ENCODE data around the gene PCBP2. TPM values are rescaled to one million over a fixed set of nuclear protein-coding genes. Genes with fewer than 3 reads are reported as not detected.

PCBP2 gene
- total and polyA plus RNA-seq, 10 of the 15 experiments (the other 5 are each of a cell fraction or from before 2014, with no cell fraction given), result 109 to 803 (median 327) TPM

DNA sequence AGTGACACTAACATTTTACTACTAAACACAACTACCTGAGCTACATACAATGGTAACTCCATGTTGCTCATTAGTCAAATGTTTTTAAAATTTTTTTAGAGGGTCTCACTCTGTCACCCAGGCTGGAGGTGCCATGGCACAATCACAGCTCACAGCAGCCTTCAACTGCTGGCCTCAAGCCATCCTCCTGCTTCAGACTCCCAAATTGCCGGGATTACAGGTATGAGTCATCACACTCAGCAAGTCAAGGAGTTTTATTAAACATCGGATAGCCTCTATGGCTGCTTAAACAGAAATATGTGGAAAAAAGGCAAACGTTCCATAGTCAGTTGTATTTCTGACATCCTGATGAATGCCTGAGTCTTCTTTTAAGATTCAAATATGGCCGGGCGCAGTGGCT is 66.5 kb downstream of the PCBP2 start (continued):
- TF ChIP-seq KLF5 (IDR thresholded peaks at IDR 0.05; ENCODE audit: partially characterized antibody), result no peak
- TF ChIP-seq CHD2 (IDR thresholded peaks at IDR 0.05; ENCODE audit: borderline replicate concordance, low read depth, low read length), result no peak
- no peak for TF ChIP-seq GATAD2B (conservative IDR thresholded peaks at IDR 0.05; ENCODE audit: low read depth)
- no peak for TF ChIP-seq POLR2AphosphoS2 (IDR thresholded peaks at IDR 0.05; ENCODE audit: low read depth, low read length)
- TF ChIP-seq ZNF217 (IDR thresholded peaks at IDR 0.05), result no peak
- TF ChIP-seq NR2C1 (IDR thresholded peaks at IDR 0.05), result no peak
- no peak for TF ChIP-seq RELA (IDR thresholded peaks at IDR 0.05; ENCODE audit: borderline replicate concordance, partially characterized antibody)
- TF ChIP-seq, protein P1, sequence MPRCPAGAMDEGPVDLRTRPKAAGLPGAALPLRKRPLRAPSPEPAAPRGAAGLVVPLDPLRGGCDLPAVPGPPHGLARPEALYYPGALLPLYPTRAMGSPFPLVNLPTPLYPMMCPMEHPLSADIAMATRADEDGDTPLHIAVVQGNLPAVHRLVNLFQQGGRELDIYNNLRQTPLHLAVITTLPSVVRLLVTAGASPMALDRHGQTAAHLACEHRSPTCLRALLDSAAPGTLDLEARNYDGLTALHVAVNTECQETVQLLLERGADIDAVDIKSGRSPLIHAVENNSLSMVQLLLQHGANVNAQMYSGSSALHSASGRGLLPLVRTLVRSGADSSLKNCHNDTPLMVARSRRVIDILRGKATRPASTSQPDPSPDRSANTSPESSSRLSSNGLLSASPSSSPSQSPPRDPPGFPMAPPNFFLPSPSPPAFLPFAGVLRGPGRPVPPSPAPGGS (IDR thresholded peaks at IDR 0.05; ENCODE audit: borderline replicate concordance, insufficient read depth, low read depth, low read length, poor library complexity, severe bottlenecking), result no peak
- no peak for TF ChIP-seq SREBF2 (IDR thresholded peaks at IDR 0.05; ENCODE audit: low read length)

DNA sequence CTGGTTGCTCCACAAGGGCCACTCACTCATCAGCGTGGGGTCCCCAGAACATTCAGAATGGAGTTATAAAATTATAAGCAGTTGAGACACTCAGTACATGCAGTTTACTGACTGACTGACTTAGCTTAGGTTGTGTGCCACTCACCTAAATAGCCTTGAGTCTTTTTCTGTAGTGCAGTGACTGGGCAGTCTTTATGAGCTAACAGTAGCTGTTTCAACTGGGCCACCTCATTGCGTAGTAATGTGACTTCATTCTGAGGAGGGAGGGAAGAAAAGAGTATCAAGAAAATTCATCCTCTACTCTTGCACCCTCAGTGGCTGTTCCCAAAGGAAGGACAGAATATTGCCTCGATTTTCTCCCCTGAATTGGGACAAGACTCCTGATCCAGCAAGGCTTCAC is 71.2 kb downstream of the PCBP2 start:
- Histone ChIP-seq H3K27me3 (replicated peaks in 1 of 2; ENCODE audit: control insufficient read depth in 2 of 2, insufficient read depth in 2 of 2, low read length in 1 of 2) (no peaks in the 10 kb centered on the region), H3K9me3 (replicated peaks; ENCODE audit: control insufficient read depth, insufficient read depth, low read length) (no peaks in the 10 kb centered on the region), H3K4me2 (ENCODE audit: control insufficient read depth, insufficient read depth) (no peak overlapping the region), H3K4me1 (ENCODE audit: control insufficient read depth, insufficient read depth, low read length) (no peaks in the 10 kb centered on the region), H4K20me1 (ENCODE audit: control insufficient read depth, insufficient read depth) (no peaks in the 10 kb centered on the region), H3K9ac (ENCODE audit: control insufficient read depth, insufficient read depth, low read length) (no peak overlapping the region), H2AFZ (ENCODE audit: control insufficient read depth, low read depth, low read length) (no peak overlapping the region), H3K4me3 (no peak overlapping the region), H3K79me2 (ENCODE audit: control insufficient read depth, insufficient read depth, low read length) (no peaks in the 10 kb centered on the region), H3K36me3 (ENCODE audit: control insufficient read depth in 2 of 2, insufficient read depth in 2 of 2, low read length in 1 of 2) (peaks cover 5 to 13% of the 10 kb centered on the region in 2 experiments; a peak in 3 of 4 replicates), H3K27ac (ENCODE audit: control insufficient read depth, insufficient read depth) (no peak overlapping the region)
- in situ Hi-C loops (cut with MboI) (no loop called here), intact Hi-C loops (cut with micrococcal nuclease; ENCODE audit: unreplicated experiment) (no loop called here)
- FAIRE-seq (no peak), ATAC-seq (no peak), DNase-seq (ENCODE audit: low read depth, low spot score) (no peak)
- ChIA-PET SMC1A (ENCODE audit: uncharacterized antibody, unreplicated experiment) (interaction anchor here (0.6 to 0.8 kb wide), 2 partner anchors 11 to 111 kb away, joined by 3 read pairs; no protein-coding TSS in a partner anchor), CTCF (interaction anchor here (0.6 to 1.1 kb wide), 3 partner anchors 14 to 1383 kb away, joined by 3 to 4 read pairs (median 3); no protein-coding TSS in a partner anchor), POLR2A (no interaction called here), RAD21 (ENCODE audit: unreplicated experiment) (no interaction called here)
- no TSS peak for BruUV-seq (replicated peaks)
- TF ChIP-seq LARP7 (IDR thresholded peaks at IDR 0.05) (no peak), ASH2L (IDR thresholded peaks at IDR 0.05; ENCODE audit: borderline replicate concordance, low read depth) (no peak), ZBED1 (IDR thresholded peaks at IDR 0.05; ENCODE audit: borderline replicate concordance) (no peak), MYB (IDR thresholded peaks at IDR 0.05; ENCODE audit: borderline replicate concordance, low read depth, low read length) (no peak)
- TF ChIP-seq, protein P2, sequence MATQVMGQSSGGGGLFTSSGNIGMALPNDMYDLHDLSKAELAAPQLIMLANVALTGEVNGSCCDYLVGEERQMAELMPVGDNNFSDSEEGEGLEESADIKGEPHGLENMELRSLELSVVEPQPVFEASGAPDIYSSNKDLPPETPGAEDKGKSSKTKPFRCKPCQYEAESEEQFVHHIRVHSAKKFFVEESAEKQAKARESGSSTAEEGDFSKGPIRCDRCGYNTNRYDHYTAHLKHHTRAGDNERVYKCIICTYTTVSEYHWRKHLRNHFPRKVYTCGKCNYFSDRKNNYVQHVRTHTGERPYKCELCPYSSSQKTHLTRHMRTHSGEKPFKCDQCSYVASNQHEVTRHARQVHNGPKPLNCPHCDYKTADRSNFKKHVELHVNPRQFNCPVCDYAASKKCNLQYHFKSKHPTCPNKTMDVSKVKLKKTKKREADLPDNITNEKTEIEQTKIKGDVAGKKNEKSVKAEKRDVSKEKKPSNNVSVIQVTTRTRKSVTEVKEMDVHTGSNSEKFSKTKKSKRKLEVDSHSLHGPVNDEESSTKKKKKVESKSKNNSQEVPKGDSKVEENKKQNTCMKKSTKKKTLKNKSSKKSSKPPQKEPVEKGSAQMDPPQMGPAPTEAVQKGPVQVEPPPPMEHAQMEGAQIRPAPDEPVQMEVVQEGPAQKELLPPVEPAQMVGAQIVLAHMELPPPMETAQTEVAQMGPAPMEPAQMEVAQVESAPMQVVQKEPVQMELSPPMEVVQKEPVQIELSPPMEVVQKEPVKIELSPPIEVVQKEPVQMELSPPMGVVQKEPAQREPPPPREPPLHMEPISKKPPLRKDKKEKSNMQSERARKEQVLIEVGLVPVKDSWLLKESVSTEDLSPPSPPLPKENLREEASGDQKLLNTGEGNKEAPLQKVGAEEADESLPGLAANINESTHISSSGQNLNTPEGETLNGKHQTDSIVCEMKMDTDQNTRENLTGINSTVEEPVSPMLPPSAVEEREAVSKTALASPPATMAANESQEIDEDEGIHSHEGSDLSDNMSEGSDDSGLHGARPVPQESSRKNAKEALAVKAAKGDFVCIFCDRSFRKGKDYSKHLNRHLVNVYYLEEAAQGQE (IDR thresholded peaks at IDR 0.05; ENCODE audit: low read depth, low read length), result no peak
- 90% methylated on average over 3 of the region's 3 CpGs for WGBS (ENCODE audit: insufficient coverage, insufficient replicate concordance, low lambda C conversion rate, missing lambda C conversion rate)

Data from GM12878 (cell line).